Liver (tissue), 9 donors: ENCODE data around the gene RAET1G. TPM values are rescaled to one million over a fixed set of nuclear protein-coding genes. Genes with fewer than 3 reads are reported as not detected.

Experiments
- DNase-seq: peaks from one replicate; pipeline ENCODE4 v3.0.0-alpha.2; 2017; ENCODE audit warnings: low spot score
- H3K27ac ChIP-seq, 2 donors: one replicate each; pipeline ENCODE4 v1.7.0; 2013; ENCODE audit warnings: inconsistent platforms in 2 of 2, low read length in 2 of 2, control low read depth in 1 of 2, low read depth in 1 of 2, mild to moderate bottlenecking in 1 of 2
- H3K27me3 ChIP-seq, 4 donors: one replicate each; pipeline versions ENCODE4 v1.6.1 to v1.7.0; 2013; ENCODE audit warnings: low read length in 3 of 4, inconsistent platforms in 1 of 4, mild to moderate bottlenecking in 1 of 4, moderate library complexity in 1 of 4; ENCODE audit not compliant: control insufficient read depth in 4 of 4, insufficient read depth in 4 of 4
- H3K36me3 ChIP-seq, 4 donors: one replicate each; pipeline versions ENCODE4 v1.6.1 to v1.7.0; 2013; ENCODE audit warnings: low read length in 3 of 4, mild to moderate bottlenecking in 3 of 4, low read depth in 1 of 4, moderate library complexity in 1 of 4; ENCODE audit not compliant: control insufficient read depth in 4 of 4, insufficient read depth in 3 of 4
- H3K4me1 ChIP-seq, 4 donors: one replicate each; pipeline versions ENCODE4 v1.6.1 to v1.7.0; 2013; ENCODE audit warnings: low read length in 3 of 4, mild to moderate bottlenecking in 3 of 4, moderate library complexity in 1 of 4; ENCODE audit not compliant: control insufficient read depth in 4 of 4, insufficient read depth in 4 of 4
- H3K4me3 ChIP-seq, 3 donors: one replicate each; pipeline versions ENCODE4 v1.6.1 to v1.7.0; 2013; ENCODE audit warnings: low read length in 3 of 3, control low read depth in 1 of 3, low read depth in 1 of 3, mild to moderate bottlenecking in 1 of 3
- H3K9ac ChIP-seq, 2 donors: one replicate each; pipeline ENCODE4 v1.7.0; 2013; ENCODE audit warnings: low read length in 2 of 2, mild to moderate bottlenecking in 2 of 2, moderate library complexity in 2 of 2, control low read depth in 1 of 2, low read depth in 1 of 2
- H3K9me3 ChIP-seq, 4 donors: one replicate each; pipeline versions ENCODE4 v1.6.1 to v1.7.0; 2013; ENCODE audit warnings: low read length in 3 of 4; ENCODE audit not compliant: control insufficient read depth in 4 of 4
- ATF3 ChIP-seq: IDR thresholded peaks from 2 replicates; pipeline ENCODE4 v1.6.1; 2016; ENCODE audit warnings: antibody characterized with exemption
- EGR1 ChIP-seq, 2 donors: IDR thresholded peaks; 2 replicates each; pipeline ENCODE4 v1.6.1; 2016 to 2018; ENCODE audit warnings: antibody characterized with exemption in 2 of 2, low read depth in 2 of 2
- FOXA1 ChIP-seq: IDR thresholded peaks from 2 replicates; pipeline ENCODE4 v1.6.1; 2016; ENCODE audit warnings: antibody characterized with exemption
- FOXA2 ChIP-seq: IDR thresholded peaks from 2 replicates; pipeline ENCODE4 v1.6.1; 2016; ENCODE audit warnings: antibody characterized with exemption
- GABPA ChIP-seq, 2 donors: IDR thresholded peaks in 1 of 2; conservative IDR thresholded peaks in 1 of 2; 2 replicates each; pipeline ENCODE4 v1.6.1; 2016; ENCODE audit warnings: antibody characterized with exemption in 2 of 2, mild to moderate bottlenecking in 1 of 2, moderate library complexity in 1 of 2
- HNF4A ChIP-seq, 2 donors: conservative IDR thresholded peaks; 2 replicates each; pipeline ENCODE4 v1.6.1; 2016; ENCODE audit warnings: antibody characterized with exemption in 2 of 2, mild to moderate bottlenecking in 2 of 2
- HNF4G ChIP-seq: IDR thresholded peaks from 2 replicates; pipeline ENCODE4 v1.6.1; 2016; ENCODE audit warnings: antibody characterized with exemption
- JUND ChIP-seq, 2 donors: IDR thresholded peaks; 2 replicates each; pipeline ENCODE4 v1.6.1; 2016; ENCODE audit warnings: antibody characterized with exemption in 2 of 2
- NR2F2 ChIP-seq: IDR thresholded peaks from 2 replicates; pipeline ENCODE4 v1.6.1; 2016; ENCODE audit warnings: antibody characterized with exemption
- RAD21 ChIP-seq, 2 donors: IDR thresholded peaks; 2 replicates each; pipeline ENCODE4 v1.6.1; 2016; ENCODE audit warnings: antibody characterized with exemption in 2 of 2, mild to moderate bottlenecking in 2 of 2
- REST ChIP-seq: IDR thresholded peaks from 2 replicates; pipeline ENCODE4 v1.6.1; 2016; ENCODE audit warnings: antibody characterized with exemption, mild to moderate bottlenecking
- RXRA ChIP-seq, 2 donors: IDR thresholded peaks; 2 replicates each; pipeline ENCODE4 v1.6.1; 2017 to 2018; ENCODE audit warnings: antibody characterized with exemption in 2 of 2, mild to moderate bottlenecking in 1 of 2
- SP1 ChIP-seq: IDR thresholded peaks from 2 replicates; pipeline ENCODE4 v1.6.1; 2018; ENCODE audit warnings: antibody characterized with exemption, mild to moderate bottlenecking
- TAF1 ChIP-seq: conservative IDR thresholded peaks from 2 replicates; pipeline ENCODE4 v1.6.1; 2016; ENCODE audit warnings: antibody characterized with exemption, mild to moderate bottlenecking
- YY1 ChIP-seq: IDR thresholded peaks from 2 replicates; pipeline ENCODE4 v1.6.1; 2016; ENCODE audit warnings: antibody characterized with exemption, mild to moderate bottlenecking
- WGBS: extraction: QIAGEN DNeasy Blood & Tissue Kit; methylation state at CpG from one replicate; pipeline ENCODE4 v1.1.7; 2013; 5-methylcytosine and 5-hydroxymethylcytosine counted together
- polyA plus RNA-seq, 2 donors: library from polyadenylated mRNA; stranded (reverse) in 1 of 2; unstranded in 1 of 2; fragments of 200-250 nt in 1 of 2; fragments of >200 nt in 1 of 2; fragmentation: Nextera tagmentation in 1 of 2; extraction: Ambion mirVana in 1 of 2; gene quantifications; one replicate each; pipeline versions ENCODE4 v1.2.1 to v1.2.3, GENCODE V29; 2013 to 2015
- total RNA-seq, 2 donors: library from RNA; depleted of rRNA; stranded (reverse); fragments of >200 nt; gene quantifications; one replicate each; pipeline ENCODE4 v1.2.3, GENCODE V29; 2014
- TF ChIP-seq, protein P1 (sequence below): IDR thresholded peaks from 2 replicates; pipeline ENCODE4 v1.6.1; 2016; ENCODE audit warnings: antibody characterized with exemption
- TF ChIP-seq, protein P2 (sequence below): fragments of 150-350 bp; IDR thresholded peaks from 2 replicates; pipeline ENCODE4 v1.5.1; 2017; ENCODE audit warnings: improper control_type of control experiment, low read depth, low read length; ENCODE audit not compliant: missing input control
- TF ChIP-seq, protein P3 (sequence below): IDR thresholded peaks from 2 replicates; pipeline ENCODE4 v1.6.1; 2016; ENCODE audit warnings: antibody characterized with exemption
- donor health status: healthy.
- donor health status: healthy.
- donor health status: healthy.
- donor health status: healthy.
- donor health status: healthy.

Gene RAET1G
- total and polyA plus RNA-seq, 4 donors: not detected

GRCh38 chr6:149881860-149882259 lies 41.1 kb downstream of the RAET1G start:
- DNase-seq: no peak
- Histone ChIP-seq H3K9ac (no peak overlapping the region), H3K27ac (no peak overlapping the region), H3K27me3 (no peaks in the 10 kb centered on the region), H3K9me3 (no peaks in the 10 kb centered on the region), H3K36me3 (no peaks in the 10 kb centered on the region), H3K4me1 (no peaks in the 10 kb centered on the region), H3K4me3 (no peak overlapping the region)
- 93% methylated on average over 2 of the region's 2 CpGs for WGBS
- TF ChIP-seq, protein P1, sequence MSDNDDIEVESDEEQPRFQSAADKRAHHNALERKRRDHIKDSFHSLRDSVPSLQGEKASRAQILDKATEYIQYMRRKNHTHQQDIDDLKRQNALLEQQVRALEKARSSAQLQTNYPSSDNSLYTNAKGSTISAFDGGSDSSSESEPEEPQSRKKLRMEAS: no peak
- TF ChIP-seq REST: no peak
- TF ChIP-seq EGR1 (IDR thresholded peaks at IDR 0.05; ENCODE audit: low read depth in 2 of 2): no peak
- TF ChIP-seq NR2F2: no peak
- no peak for TF ChIP-seq RAD21 (IDR thresholded peaks at IDR 0.05)
- TF ChIP-seq RXRA (IDR thresholded peaks at IDR 0.05): no peak
- TF ChIP-seq, protein P2, sequence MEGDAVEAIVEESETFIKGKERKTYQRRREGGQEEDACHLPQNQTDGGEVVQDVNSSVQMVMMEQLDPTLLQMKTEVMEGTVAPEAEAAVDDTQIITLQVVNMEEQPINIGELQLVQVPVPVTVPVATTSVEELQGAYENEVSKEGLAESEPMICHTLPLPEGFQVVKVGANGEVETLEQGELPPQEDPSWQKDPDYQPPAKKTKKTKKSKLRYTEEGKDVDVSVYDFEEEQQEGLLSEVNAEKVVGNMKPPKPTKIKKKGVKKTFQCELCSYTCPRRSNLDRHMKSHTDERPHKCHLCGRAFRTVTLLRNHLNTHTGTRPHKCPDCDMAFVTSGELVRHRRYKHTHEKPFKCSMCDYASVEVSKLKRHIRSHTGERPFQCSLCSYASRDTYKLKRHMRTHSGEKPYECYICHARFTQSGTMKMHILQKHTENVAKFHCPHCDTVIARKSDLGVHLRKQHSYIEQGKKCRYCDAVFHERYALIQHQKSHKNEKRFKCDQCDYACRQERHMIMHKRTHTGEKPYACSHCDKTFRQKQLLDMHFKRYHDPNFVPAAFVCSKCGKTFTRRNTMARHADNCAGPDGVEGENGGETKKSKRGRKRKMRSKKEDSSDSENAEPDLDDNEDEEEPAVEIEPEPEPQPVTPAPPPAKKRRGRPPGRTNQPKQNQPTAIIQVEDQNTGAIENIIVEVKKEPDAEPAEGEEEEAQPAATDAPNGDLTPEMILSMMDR: no peak
- no peak for TF ChIP-seq YY1
- no peak for TF ChIP-seq JUND (IDR thresholded peaks at IDR 0.05)
- TF ChIP-seq, protein P3, sequence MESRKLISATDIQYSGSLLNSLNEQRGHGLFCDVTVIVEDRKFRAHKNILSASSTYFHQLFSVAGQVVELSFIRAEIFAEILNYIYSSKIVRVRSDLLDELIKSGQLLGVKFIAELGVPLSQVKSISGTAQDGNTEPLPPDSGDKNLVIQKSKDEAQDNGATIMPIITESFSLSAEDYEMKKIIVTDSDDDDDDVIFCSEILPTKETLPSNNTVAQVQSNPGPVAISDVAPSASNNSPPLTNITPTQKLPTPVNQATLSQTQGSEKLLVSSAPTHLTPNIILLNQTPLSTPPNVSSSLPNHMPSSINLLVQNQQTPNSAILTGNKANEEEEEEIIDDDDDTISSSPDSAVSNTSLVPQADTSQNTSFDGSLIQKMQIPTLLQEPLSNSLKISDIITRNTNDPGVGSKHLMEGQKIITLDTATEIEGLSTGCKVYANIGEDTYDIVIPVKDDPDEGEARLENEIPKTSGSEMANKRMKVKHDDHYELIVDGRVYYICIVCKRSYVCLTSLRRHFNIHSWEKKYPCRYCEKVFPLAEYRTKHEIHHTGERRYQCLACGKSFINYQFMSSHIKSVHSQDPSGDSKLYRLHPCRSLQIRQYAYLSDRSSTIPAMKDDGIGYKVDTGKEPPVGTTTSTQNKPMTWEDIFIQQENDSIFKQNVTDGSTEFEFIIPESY: no peak
- no peak for TF ChIP-seq ATF3
- no peak for TF ChIP-seq HNF4A (conservative IDR thresholded peaks at IDR 0.05)
- TF ChIP-seq SP1: no peak
- TF ChIP-seq FOXA1: no peak
- TF ChIP-seq TAF1: no peak
- no peak for TF ChIP-seq HNF4G
- TF ChIP-seq GABPA (IDR thresholded peaks at IDR 0.05 in 1 of 2, conservative IDR thresholded peaks at IDR 0.05 in 1 of 2): no peak
- TF ChIP-seq FOXA2: no peak
